IPS-15b (cell line): ENCODE measurements around the gene MAGI2.

Experiments used
- H3K27me3 ChIP-seq: one replicate; pipeline ENCODE4 v1.6.1; 2013; ENCODE audit warnings: low read length; ENCODE audit not compliant: control insufficient read depth, insufficient read depth
- H3K36me3 ChIP-seq: one replicate; pipeline ENCODE4 v1.6.1; 2013; ENCODE audit warnings: low read length; ENCODE audit not compliant: control insufficient read depth, insufficient read depth
- H3K4me1 ChIP-seq: one replicate; pipeline ENCODE4 v1.6.1; 2013; ENCODE audit warnings: mild to moderate bottlenecking, low read length; ENCODE audit not compliant: control insufficient read depth, insufficient read depth
- H3K4me3 ChIP-seq: one replicate; pipeline ENCODE4 v1.5.1; 2013; ENCODE audit warnings: low read depth, low read length
- H3K9ac ChIP-seq: one replicate; pipeline ENCODE4 v1.6.1; 2013; ENCODE audit warnings: low read depth, mild to moderate bottlenecking, low read length
- H3K9me3 ChIP-seq: one replicate; pipeline ENCODE4 v1.6.1; 2013; ENCODE audit warnings: mild to moderate bottlenecking, low read length; ENCODE audit not compliant: control insufficient read depth, insufficient read depth

Gene MAGI2

GRCh38 chr7:78184299-78184698 lies 1269.2 kb downstream of the MAGI2 start:
- Histone ChIP-seq H3K27me3 (no peaks in the 10 kb centered on the region), H3K4me3 (no peak overlapping the region), H3K9me3 (no peaks in the 10 kb centered on the region), H3K4me1 (no peaks in the 10 kb centered on the region), H3K9ac (no peak overlapping the region), H3K36me3 (no peaks in the 10 kb centered on the region)

DNA sequence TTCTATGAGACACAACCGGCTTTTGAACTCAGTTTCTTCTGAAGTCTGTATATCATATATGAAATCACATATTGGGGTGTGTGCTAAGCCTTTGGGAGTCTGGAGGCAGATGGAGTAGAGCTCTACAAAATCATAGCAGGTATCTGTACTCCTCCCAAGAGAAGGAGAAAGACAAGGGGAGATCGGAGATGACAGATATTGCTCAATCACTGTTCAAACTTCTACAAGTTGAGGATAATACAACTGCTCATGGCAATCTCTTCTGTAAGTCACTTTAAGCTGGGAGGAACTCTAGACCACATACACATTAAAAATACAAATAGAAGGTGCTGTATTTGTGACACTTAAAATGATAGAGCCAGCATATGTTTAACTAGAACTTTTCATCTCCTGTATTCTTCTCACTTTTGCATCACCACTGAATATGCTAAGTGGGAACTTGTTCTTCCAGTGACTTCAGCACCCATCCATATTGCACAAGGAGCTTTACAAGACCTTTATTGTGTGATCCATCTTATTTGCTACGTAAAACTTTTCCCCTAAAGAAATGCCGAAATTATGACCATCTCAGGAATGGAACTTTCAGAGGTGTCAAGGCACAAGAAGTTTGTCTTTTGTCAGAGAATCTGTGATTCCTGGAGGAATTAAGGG lies 1273.5 kb downstream of the MAGI2 start:
- H3K9ac ChIP-seq = no peak overlapping the region
- no peaks in the 10 kb centered on the region for H3K4me1 ChIP-seq
- peaks cover 5% of the 10 kb centered on the region for H3K36me3 ChIP-seq
- no peaks in the 10 kb centered on the region for H3K27me3 ChIP-seq
- H3K4me3 ChIP-seq = no peak overlapping the region
- H3K9me3 ChIP-seq = no peaks in the 10 kb centered on the region

GRCh38 chr7:78179211-78179610 lies 1274.3 kb downstream of the MAGI2 start:
- H3K9ac ChIP-seq = no peak overlapping the region
- no peak overlapping the region for H3K4me3 ChIP-seq
- no peaks in the 10 kb centered on the region for H3K4me1 ChIP-seq
- H3K9me3 ChIP-seq = no peaks in the 10 kb centered on the region
- H3K27me3 ChIP-seq = no peaks in the 10 kb centered on the region
- peaks cover 5% of the 10 kb centered on the region for H3K36me3 ChIP-seq

- H3K36me3 ChIP-seq = peaks cover 5% of the 10 kb centered on the region
- no peaks in the 10 kb centered on the region for H3K4me1 ChIP-seq
- no peaks in the 10 kb centered on the region for H3K27me3 ChIP-seq
- no peak overlapping the region for H3K9ac ChIP-seq
- H3K9me3 ChIP-seq = no peaks in the 10 kb centered on the region
- H3K4me3 ChIP-seq = no peak overlapping the region
Observed at GRCh38 chr7:78178319-78178718, 1275.1 kb downstream of the MAGI2 start.

DNA sequence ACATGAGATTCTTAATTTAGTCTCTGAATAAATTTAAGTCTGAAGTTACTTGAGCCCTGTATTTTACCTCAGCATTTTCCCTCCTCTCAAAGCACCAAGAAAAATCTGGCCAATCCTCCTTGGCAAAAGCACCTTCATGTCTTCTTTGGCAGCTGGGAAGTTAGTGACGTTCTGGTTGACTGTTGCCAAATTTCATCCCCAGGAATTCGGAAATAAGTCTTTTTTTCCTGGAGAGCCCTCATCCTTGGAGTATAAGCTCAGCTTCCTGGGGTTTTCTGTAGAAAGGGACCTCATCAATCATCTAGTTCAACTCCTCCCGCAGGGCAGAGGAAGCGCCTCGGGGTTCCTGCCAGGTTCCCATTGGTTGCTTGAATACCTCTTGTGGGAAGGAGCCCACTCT lies 1277.3 kb downstream of the MAGI2 start:
- H3K9me3 ChIP-seq = no peaks in the 10 kb centered on the region
- H3K9ac ChIP-seq = no peak overlapping the region
- peaks cover 5% of the 10 kb centered on the region for H3K36me3 ChIP-seq
- H3K4me3 ChIP-seq = no peak overlapping the region
- no peaks in the 10 kb centered on the region for H3K27me3 ChIP-seq
- peaks cover 16% of the 10 kb centered on the region for H3K4me1 ChIP-seq

- Histone ChIP-seq H3K27me3 (no peaks in the 10 kb centered on the region), H3K9me3 (no peaks in the 10 kb centered on the region), H3K9ac (no peak overlapping the region), H3K4me3 (no peak overlapping the region), H3K4me1 (peaks cover 16% of the 10 kb centered on the region), H3K36me3 (peaks cover 5% of the 10 kb centered on the region)
Observed at GRCh38 chr7:78175330-78176100, 1278.0 kb downstream of the MAGI2 start.

DNA sequence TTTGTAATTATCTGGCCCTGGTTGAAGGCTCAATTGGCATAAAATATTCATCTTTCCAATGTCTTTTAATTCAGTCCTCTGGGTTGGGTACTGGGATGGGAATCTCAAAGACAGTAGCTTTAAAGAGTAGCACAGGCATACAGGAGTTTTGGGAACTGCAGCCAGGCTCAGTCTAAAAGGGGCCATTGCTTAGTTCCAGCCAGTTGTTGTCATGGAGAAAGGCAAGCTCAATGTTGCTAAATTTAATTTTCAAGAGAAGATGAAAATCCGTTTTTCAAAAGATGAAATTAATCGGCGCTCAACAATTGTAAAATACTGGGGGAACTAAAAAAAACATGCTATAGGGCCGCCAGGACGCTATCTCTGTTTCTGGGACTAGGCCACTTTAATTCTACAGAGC lies 1279.8 kb downstream of the MAGI2 start:
- Histone ChIP-seq H3K9ac (no peak overlapping the region), H3K36me3 (peaks cover 5% of the 10 kb centered on the region), H3K9me3 (no peaks in the 10 kb centered on the region), H3K27me3 (no peaks in the 10 kb centered on the region), H3K4me3 (no peak overlapping the region), H3K4me1 (peaks cover 16% of the 10 kb centered on the region)

GRCh38 chr7:78172933-78173591 lies 1280.4 kb downstream of the MAGI2 start:
- Histone ChIP-seq H3K36me3 (peaks cover 5% of the 10 kb centered on the region), H3K9me3 (no peaks in the 10 kb centered on the region), H3K9ac (no peak overlapping the region), H3K27me3 (no peaks in the 10 kb centered on the region), H3K4me1 (peaks cover 16% of the 10 kb centered on the region), H3K4me3 (no peak overlapping the region)

DNA sequence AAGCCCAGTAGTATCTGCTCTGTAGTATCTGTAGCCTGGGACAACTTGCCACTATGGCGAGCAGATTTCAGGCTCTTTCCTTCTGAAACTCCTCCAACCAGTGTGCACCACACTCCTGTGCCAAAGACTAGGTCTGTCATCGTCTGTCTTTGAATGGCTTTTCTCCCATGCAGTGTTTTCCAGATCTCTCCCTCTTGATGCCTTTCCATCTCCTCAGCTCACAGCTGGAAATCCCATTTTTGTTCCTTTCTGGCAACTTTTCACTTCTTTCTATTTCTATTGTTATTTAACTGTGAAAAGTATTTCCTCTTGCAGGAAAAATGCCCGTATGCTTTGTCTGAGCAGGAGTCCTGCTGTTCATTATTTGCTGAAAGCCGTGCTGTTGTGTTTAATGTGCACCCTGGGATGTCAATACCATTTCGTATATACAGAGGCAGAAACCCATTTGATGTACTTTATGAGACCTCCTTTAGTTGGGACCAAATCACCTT lies 1281.2 kb downstream of the MAGI2 start:
- H3K9me3 ChIP-seq = no peaks in the 10 kb centered on the region
- H3K4me3 ChIP-seq = no peak overlapping the region
- H3K4me1 ChIP-seq = peaks cover 16% of the 10 kb centered on the region
- no peaks in the 10 kb centered on the region for H3K27me3 ChIP-seq
- peaks cover 5% of the 10 kb centered on the region for H3K36me3 ChIP-seq
- H3K9ac ChIP-seq = no peak overlapping the region

DNA sequence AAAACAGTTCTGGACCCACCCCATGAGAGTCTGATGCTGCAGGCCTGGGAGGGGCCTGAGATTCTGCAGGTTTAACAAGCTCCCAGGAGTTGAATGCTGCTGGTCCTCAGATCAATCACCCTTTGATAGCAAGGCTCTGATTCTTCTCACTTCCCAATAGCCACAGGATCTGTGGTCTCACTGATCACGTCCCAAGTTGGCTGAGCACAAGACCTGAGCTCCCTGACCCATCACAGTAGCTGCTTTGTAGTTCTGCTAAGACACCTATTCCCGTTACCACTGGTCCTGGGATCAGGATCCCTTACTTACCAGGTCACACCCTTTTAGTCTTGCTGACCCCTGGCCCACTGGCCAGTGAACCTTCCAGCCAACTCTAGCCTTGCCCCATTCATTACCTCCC lies 1282.1 kb downstream of the MAGI2 start:
- no peaks in the 10 kb centered on the region for H3K27me3 ChIP-seq
- no peaks in the 10 kb centered on the region for H3K9me3 ChIP-seq
- no peak overlapping the region for H3K4me3 ChIP-seq
- H3K9ac ChIP-seq = no peak overlapping the region
- H3K36me3 ChIP-seq = peaks cover 5% of the 10 kb centered on the region
- peaks cover 16% of the 10 kb centered on the region for H3K4me1 ChIP-seq

DNA sequence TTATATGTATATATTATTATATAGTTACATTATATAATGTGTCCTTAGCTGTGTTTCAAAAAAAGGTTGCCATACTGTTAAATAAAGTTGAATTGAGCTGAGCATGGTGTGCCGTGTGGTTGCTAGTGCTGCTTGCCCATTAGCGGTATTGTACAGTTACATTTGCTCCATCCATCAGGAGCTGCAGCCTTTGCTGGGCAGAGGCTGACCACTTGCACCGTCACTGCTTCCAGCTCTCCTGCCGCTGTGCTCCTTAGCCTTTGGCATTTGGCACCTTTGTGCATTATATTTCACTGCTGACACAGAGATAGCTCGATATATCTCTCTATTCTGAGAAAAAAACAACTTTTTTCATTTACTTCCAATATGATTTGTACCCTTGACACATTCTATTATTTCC lies 1282.7 kb downstream of the MAGI2 start:
- Histone ChIP-seq H3K27me3 (no peaks in the 10 kb centered on the region), H3K9me3 (no peaks in the 10 kb centered on the region), H3K9ac (no peak overlapping the region), H3K4me1 (peaks cover 16% of the 10 kb centered on the region), H3K4me3 (no peak overlapping the region), H3K36me3 (peaks cover 5% of the 10 kb centered on the region)

- Histone ChIP-seq H3K36me3 (no peaks in the 10 kb centered on the region), H3K4me1 (peaks cover 16% of the 10 kb centered on the region), H3K9ac (no peak overlapping the region), H3K27me3 (no peaks in the 10 kb centered on the region), H3K4me3 (no peak overlapping the region), H3K9me3 (no peaks in the 10 kb centered on the region)
Observed at GRCh38 chr7:78169992-78170391, 1283.5 kb downstream of the MAGI2 start.
